B cell (primary cell): Measurements from ENCODE around the gene LDLRAD3. TPM values are rescaled to one million over a fixed set of nuclear protein-coding genes. Genes with fewer than 3 reads are reported as not detected.

Experiments
- ATAC-seq: fragments of 200-7000 bp; cut with Tn5 transposase; one replicate; pipeline ENCODE4 v1.10.0; 2021; ENCODE audit warnings: low read depth, mild to moderate bottlenecking, moderate number of reproducible peaks, moderate library complexity
- CTCF ChIA-PET: fragments of 350-600 bp; sonication (Branson Sonifier 250); formaldehyde crosslinking; loops from one replicate; lab custom pipeline; 2021; ENCODE audit warnings: antibody characterized with exemption, inconsistent platforms; lab: Charles Lee
- POLR2A ChIA-PET: fragments of 350-600 bp; sonication (Branson Sonifier 250); formaldehyde crosslinking; loops from one replicate; lab custom pipeline; 2021; ENCODE audit warnings: antibody characterized with exemption; lab: Charles Lee
- DNase-seq: peaks from one replicate; pipeline ENCODE4 v3.0.0; 2013
- H2AFZ ChIP-seq: 2 replicates; pipeline ENCODE4 v1.6.1; 2012; ENCODE audit warnings: mild to moderate bottlenecking, low read depth, low read length; ENCODE audit not compliant: insufficient read depth, poor library complexity, severe bottlenecking
- H3K27ac ChIP-seq, 2 donors: 1 replicate in 1 of 2; 2 replicates in 1 of 2; pipeline ENCODE4 v1.5.1; 2012 to 2013; ENCODE audit warnings: low read length in 2 of 2, mild to moderate bottlenecking in 2 of 2, moderate library complexity in 1 of 2
- H3K27me3 ChIP-seq, 4 experiments: fragments of 200-600 bp in 1 of 4; sonication (generic) in 1 of 4; replicated peaks in 1 of 4; 1 replicate in 2 of 4; 2 replicates in 2 of 4; pipeline versions ENCODE4 v1.6.1 to v1.7.0; 2013 to 2016; ENCODE audit warnings: low read length in 3 of 4, mild to moderate bottlenecking in 2 of 4, mixed read lengths in 1 of 4, moderate library complexity in 1 of 4; ENCODE audit not compliant: insufficient read depth in 4 of 4, control insufficient read depth in 3 of 4; ENCODE audit errors: control extremely low read depth in 1 of 4
- H3K36me3 ChIP-seq, 2 experiments: replicated peaks in 1 of 2; 1 replicate in 1 of 2; 2 replicates in 1 of 2; pipeline versions ENCODE4 v1.6.1 to v1.7.1; 2013; ENCODE audit warnings: low read length in 1 of 2; ENCODE audit not compliant: insufficient read depth in 2 of 2, control insufficient read depth in 1 of 2; ENCODE audit errors: control extremely low read depth in 1 of 2, extremely low read depth in 1 of 2
- H3K4me1 ChIP-seq, 2 donors: fragments of 200-600 bp in 1 of 2; sonication (generic) in 1 of 2; 1 replicate in 1 of 2; 2 replicates in 1 of 2; pipeline versions ENCODE4 v1.5.1 to v1.6.1; 2013 to 2017; ENCODE audit warnings: low read length in 2 of 2; ENCODE audit not compliant: control insufficient read depth in 2 of 2, insufficient read depth in 2 of 2
- H3K4me2 ChIP-seq: replicated peaks from 2 replicates; pipeline ENCODE3; 2012; ENCODE audit warnings: mild to moderate bottlenecking, low read depth, low read length; ENCODE audit not compliant: poor library complexity, severe bottlenecking
- H3K4me3 ChIP-seq, 5 experiments: fragments of 200-600 bp in 1 of 5; sonication (generic) in 1 of 5; 1 replicate in 3 of 5; 2 replicates in 2 of 5; pipeline versions ENCODE4 v1.5.1 to v1.7.0; 2011 to 2016; ENCODE audit warnings: low read length in 4 of 5, mild to moderate bottlenecking in 4 of 5, low read depth in 2 of 5, control low read depth in 1 of 5, moderate library complexity in 1 of 5; ENCODE audit not compliant: insufficient read depth in 1 of 5; ENCODE audit errors: control extremely low read depth in 1 of 5, extremely low read depth in 1 of 5
- H3K79me2 ChIP-seq: fragments of 200-600 bp; sonication (generic); one replicate; pipeline ENCODE4 v1.6.0; 2016; ENCODE audit warnings: low read length; ENCODE audit not compliant: control insufficient read depth, insufficient read depth
- H3K9ac ChIP-seq: fragments of 200-600 bp; sonication (generic); 2 replicates; pipeline ENCODE4 v1.6.1; 2017; ENCODE audit warnings: mild to moderate bottlenecking, low read length, moderate library complexity
- H3K9me3 ChIP-seq, 3 donors: one replicate each; pipeline versions ENCODE4 v1.6.1 to v1.7.1; 2013; ENCODE audit warnings: low read length in 2 of 3; ENCODE audit not compliant: control insufficient read depth in 2 of 3, insufficient read depth in 1 of 3; ENCODE audit errors: control extremely low read depth in 1 of 3
- H4K20me1 ChIP-seq: 2 replicates; pipeline ENCODE4 v1.6.0; 2012; ENCODE audit warnings: mild to moderate bottlenecking, low read length; ENCODE audit not compliant: insufficient read depth, control insufficient read depth, poor library complexity, severe bottlenecking
- H3K27ac Mint-ChIP-seq: one replicate; pipeline ENCODE4 v1.8.0; 2021; ENCODE audit warnings: mixed read lengths
- H3K27me3 Mint-ChIP-seq: one replicate; pipeline ENCODE4 v1.8.0; 2021; ENCODE audit warnings: mixed read lengths
- H3K4me1 Mint-ChIP-seq: one replicate; pipeline ENCODE4 v1.8.0; 2021; ENCODE audit warnings: mixed read lengths
- H3K4me3 Mint-ChIP-seq: one replicate; pipeline ENCODE4 v1.8.0; 2021; ENCODE audit warnings: mixed read lengths
- H3K9me3 Mint-ChIP-seq: one replicate; pipeline ENCODE4 v1.8.0; 2022; ENCODE audit warnings: mixed read lengths; ENCODE audit not compliant: insufficient read depth
- EZH2 ChIP-seq: IDR thresholded peaks from 2 replicates; pipeline ENCODE4 v1.6.1; 2012; ENCODE audit warnings: borderline replicate concordance, low read depth, mild to moderate bottlenecking, moderate library complexity, low read length; ENCODE audit not compliant: insufficient read depth, poor library complexity, severe bottlenecking
- WGBS: methylation state at CpG from one replicate; pipeline ENCODE4 v1.1.5; 2013; ENCODE audit warnings: missing lambda C conversion rate; ENCODE audit not compliant: insufficient coverage; 5-methylcytosine and 5-hydroxymethylcytosine counted together
- intact Hi-C: fragments of 100-400 bp; cut with micrococcal nuclease; formaldehyde crosslinking; loops from one replicate; pipeline ENCODE4 v1.10.0; 2022
- polyA plus RNA-seq: library from polyadenylated mRNA; depleted of rRNA; stranded (reverse); fragments of >200 nt; gene quantifications from 2 replicates; pipeline ENCODE4 v1.2.3, GENCODE V29; 2012
- total RNA-seq, 2 donors: library from RNA; stranded (reverse); fragments of 120-200 nt in 1 of 2; gene quantifications; 1 replicate in 1 of 2; 2 replicates in 1 of 2; pipeline versions ENCODE4 v1.2.3 to v1.2.4, GENCODE V29; 2013 to 2022
- TF ChIP-seq, protein P1 (sequence below): fragments of 200-600 bp; IDR thresholded peaks from one replicate; pipeline ENCODE4 v1.8.0; 2022; ENCODE audit warnings: antibody characterized with exemption, mild to moderate bottlenecking

LDLRAD3 gene
- total and polyA plus RNA-seq, 2 donors (not counting 1 experiment from before 2014, with no cell fraction given): 0.01 TPM; not detected in 1

GRCh38 chr11:36210529-36210928, 266.7 kb downstream of the LDLRAD3 start:
- Histone ChIP-seq H3K9ac (no peak overlapping the region), H2AFZ (no peak overlapping the region), H3K9me3 (no peaks in the 10 kb centered on the region), H4K20me1 (no peaks in the 10 kb centered on the region), H3K4me2 (no peak overlapping the region), H3K36me3 (no peaks in the 10 kb centered on the region), H3K27me3 (no peaks in the 10 kb centered on the region), H3K27ac (no peak overlapping the region), H3K4me1 (no peaks in the 10 kb centered on the region), H3K4me3 (no peak overlapping the region), H3K79me2 (no peaks in the 10 kb centered on the region)
- Mint-ChIP-seq H3K9me3 (no peaks in the 10 kb centered on the region), H3K4me1 (no peaks in the 10 kb centered on the region), H3K4me3 (no peak overlapping the region), H3K27me3 (peaks cover 40% of the 10 kb centered on the region), H3K27ac (no peak overlapping the region)
- ATAC-seq (no peak), DNase-seq (no peak)
- intact Hi-C loops: no loop called here
- CTCF ChIA-PET: no interaction called here
- no CpG with 5 or more reads among the region's 2 CpGs for WGBS
- POLR2A ChIA-PET: no interaction called here
- TF ChIP-seq, protein P1, sequence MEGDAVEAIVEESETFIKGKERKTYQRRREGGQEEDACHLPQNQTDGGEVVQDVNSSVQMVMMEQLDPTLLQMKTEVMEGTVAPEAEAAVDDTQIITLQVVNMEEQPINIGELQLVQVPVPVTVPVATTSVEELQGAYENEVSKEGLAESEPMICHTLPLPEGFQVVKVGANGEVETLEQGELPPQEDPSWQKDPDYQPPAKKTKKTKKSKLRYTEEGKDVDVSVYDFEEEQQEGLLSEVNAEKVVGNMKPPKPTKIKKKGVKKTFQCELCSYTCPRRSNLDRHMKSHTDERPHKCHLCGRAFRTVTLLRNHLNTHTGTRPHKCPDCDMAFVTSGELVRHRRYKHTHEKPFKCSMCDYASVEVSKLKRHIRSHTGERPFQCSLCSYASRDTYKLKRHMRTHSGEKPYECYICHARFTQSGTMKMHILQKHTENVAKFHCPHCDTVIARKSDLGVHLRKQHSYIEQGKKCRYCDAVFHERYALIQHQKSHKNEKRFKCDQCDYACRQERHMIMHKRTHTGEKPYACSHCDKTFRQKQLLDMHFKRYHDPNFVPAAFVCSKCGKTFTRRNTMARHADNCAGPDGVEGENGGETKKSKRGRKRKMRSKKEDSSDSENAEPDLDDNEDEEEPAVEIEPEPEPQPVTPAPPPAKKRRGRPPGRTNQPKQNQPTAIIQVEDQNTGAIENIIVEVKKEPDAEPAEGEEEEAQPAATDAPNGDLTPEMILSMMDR: no peak
- TF ChIP-seq EZH2: no peak

GRCh38 chr11:36211761-36212430, 268.0 kb downstream of the LDLRAD3 start:
- intact Hi-C loops: no loop called here
- Mint-ChIP-seq H3K9me3 (no peaks in the 10 kb centered on the region), H3K27ac (no peak overlapping the region), H3K4me3 (no peak overlapping the region), H3K27me3 (peaks cover 32% of the 10 kb centered on the region), H3K4me1 (no peaks in the 10 kb centered on the region)
- no peaks in the 10 kb centered on the region for H3K9me3 ChIP-seq
- no peak overlapping the region for H3K27ac ChIP-seq
- no peak overlapping the region for H3K4me3 ChIP-seq
- H3K27me3 ChIP-seq: no peaks in the 10 kb centered on the region
- no peaks in the 10 kb centered on the region for H3K79me2 ChIP-seq
- H3K4me1 ChIP-seq: no peaks in the 10 kb centered on the region
- 100% methylated on average over 3 of the region's 8 CpGs for WGBS
- no peak overlapping the region for H2AFZ ChIP-seq
- DNase-seq: no peak
- POLR2A ChIA-PET: no interaction called here
- no peak overlapping the region for H3K4me2 ChIP-seq
- no peak overlapping the region for H3K9ac ChIP-seq
- no peaks in the 10 kb centered on the region for H3K36me3 ChIP-seq
- H4K20me1 ChIP-seq: no peaks in the 10 kb centered on the region
- CTCF ChIA-PET: no interaction called here
- TF ChIP-seq, protein P1: no peak
- TF ChIP-seq EZH2: no peak
- ATAC-seq: no peak
